HG03066 (cell line): ENCODE data around the gene CMPK1.

ENCODE experiments used
- ATAC-seq: cut with Tn5 transposase; IDR thresholded peaks from one replicate; pipeline ENCODE4 v1.9.1; 2021; ENCODE audit warnings: low read depth; ENCODE audit not compliant: unreplicated experiment

The CMPK1 gene

GRCh38 chr1:47417170-47418044 is 83.8 kb downstream of the CMPK1 start:
- ATAC-seq: no peak

- ATAC-seq: no peak
Measured at GRCh38 chr1:47418122-47418521, 84.5 kb downstream of the CMPK1 start.

- no peak for ATAC-seq
Measured at GRCh38 chr1:47418681-47419325, 85.2 kb downstream of the CMPK1 start.

GRCh38 chr1:47420547-47420946 is 87.0 kb downstream of the CMPK1 start:
- ATAC-seq: no peak

- ATAC-seq: no peak
Measured at GRCh38 chr1:47423872-47424271, 90.3 kb downstream of the CMPK1 start.

GRCh38 chr1:47424336-47424982 is 90.9 kb downstream of the CMPK1 start:
- ATAC-seq: no peak
